Body of pancreas (tissue), 4 donors: Measurements from ENCODE around the gene NOTCH4. TPM values are rescaled to one million over a fixed set of nuclear protein-coding genes. Genes with fewer than 3 reads are reported as not detected.
"Not testable (repeated sequence)": the region's sequence is repeated elsewhere in the genome, so short reads cannot be mapped to it uniquely, and the experiment has no call there.

Experiments used
- ATAC-seq: fragments of 150-250 bp; one replicate; pipeline ENCODE4 v1.9.1; 2016
- DNase-seq, 4 donors: peaks; one replicate each; pipeline ENCODE4 v3.0.0-alpha.2; 2019
- H3K27ac ChIP-seq, 4 donors: fragments of 200-600 bp; sonication (generic); 1 replicate in 3 of 4; 2 replicates in 1 of 4; pipeline versions ENCODE4 v1.5.1 to v1.6.1; 2016 to 2019; ENCODE audit warnings: mild to moderate bottlenecking in 1 of 4, mixed read lengths in 1 of 4, moderate library complexity in 1 of 4
- H3K27me3 ChIP-seq, 2 donors: fragments of 200-600 bp; sonication (generic); one replicate each; pipeline ENCODE4 v1.6.0; 2016; ENCODE audit warnings: mild to moderate bottlenecking in 1 of 2
- H3K36me3 ChIP-seq, 2 donors: fragments of 200-600 bp; sonication (generic); replicated peaks in 1 of 2; 2 replicates each; pipeline ENCODE4 v1.5.1; 2016; ENCODE audit warnings: low read depth in 2 of 2; ENCODE audit not compliant: insufficient read depth in 1 of 2
- H3K4me1 ChIP-seq: fragments of 200-600 bp; sonication (generic); one replicate; pipeline ENCODE4 v1.6.0; 2016
- H3K4me3 ChIP-seq, 2 donors: fragments of 200-600 bp; sonication (generic); 1 replicate in 1 of 2; 2 replicates in 1 of 2; pipeline ENCODE4 v1.5.1; 2016 to 2019
- H3K9me3 ChIP-seq, 3 donors: fragments of 200-600 bp; sonication (generic); 1 replicate in 2 of 3; 2 replicates in 1 of 3; pipeline ENCODE4 v1.5.1; 2016
- POLR2A ChIP-seq, 3 donors: fragments of 450-650 bp; IDR thresholded peaks; one replicate each; pipeline ENCODE4 v1.6.1; 2016; ENCODE audit warnings: antibody characterized with exemption in 3 of 3, mild to moderate bottlenecking in 2 of 3
- WGBS, 2 donors: methylation state at CpG; one replicate each; pipeline ENCODE4 v1.1.5; 2017; 5-methylcytosine and 5-hydroxymethylcytosine counted together
- intact Hi-C: fragments of 100-400 bp; cut with DNase I; formaldehyde crosslinking; loops from one replicate; pipeline ENCODE4 v1.15.1; 2023
- total RNA-seq, 2 donors: library from RNA; depleted of rRNA; stranded (reverse); fragments of >200 nt; gene quantifications; one replicate each; pipeline ENCODE4 v1.1.0, GENCODE V29; 2016
- TF ChIP-seq, protein P1 (sequence below), 7 experiments: fragments of 450-650 bp in 4 of 7; fragments of 200-600 bp in 3 of 7; sonication (generic) in 3 of 7; IDR thresholded peaks; one replicate each; pipeline ENCODE4 v1.5.1; 2016 to 2019; ENCODE audit warnings: antibody characterized with exemption in 7 of 7

NOTCH4 gene
- total RNA-seq, 2 donors from 2014 or later: 10.6 to 48.1 TPM

DNA sequence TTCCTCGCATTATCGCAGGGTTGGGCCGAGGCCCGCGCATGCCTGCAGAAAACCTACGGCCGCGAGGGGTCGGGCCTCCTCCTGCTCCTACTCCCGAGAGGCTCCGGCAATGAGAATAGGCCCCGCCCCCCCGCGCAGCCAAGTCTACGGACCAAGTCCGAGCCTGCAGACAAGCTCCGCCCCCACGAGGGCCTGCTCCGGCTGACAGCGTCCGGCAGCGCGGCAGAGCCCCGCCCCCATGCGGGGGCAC is 28.3 kb downstream of the NOTCH4 start:
- intact Hi-C loops: no loop called here
- Histone ChIP-seq H3K4me1 (peaks cover 26% of the 10 kb centered on the region), H3K36me3 (no peaks in the 10 kb centered on the region), H3K27ac (peak overlapping the region; percentile 95 to 100 (median 99)), H3K4me3 (no peak overlapping the region), H3K27me3 (no peaks in the 10 kb centered on the region), H3K9me3 (no peaks in the 10 kb centered on the region)
- peak; percentile 100 for DNase-seq
- WGBS, 2 donors: 0% methylated on average over 25 of the region's 25 CpGs; no CpG with 5 or more reads in 1 of the 2 donors
- ATAC-seq: peak; percentile 90
- no peak for TF ChIP-seq POLR2A (IDR thresholded peaks at IDR 0.05)
- TF ChIP-seq, protein P1, sequence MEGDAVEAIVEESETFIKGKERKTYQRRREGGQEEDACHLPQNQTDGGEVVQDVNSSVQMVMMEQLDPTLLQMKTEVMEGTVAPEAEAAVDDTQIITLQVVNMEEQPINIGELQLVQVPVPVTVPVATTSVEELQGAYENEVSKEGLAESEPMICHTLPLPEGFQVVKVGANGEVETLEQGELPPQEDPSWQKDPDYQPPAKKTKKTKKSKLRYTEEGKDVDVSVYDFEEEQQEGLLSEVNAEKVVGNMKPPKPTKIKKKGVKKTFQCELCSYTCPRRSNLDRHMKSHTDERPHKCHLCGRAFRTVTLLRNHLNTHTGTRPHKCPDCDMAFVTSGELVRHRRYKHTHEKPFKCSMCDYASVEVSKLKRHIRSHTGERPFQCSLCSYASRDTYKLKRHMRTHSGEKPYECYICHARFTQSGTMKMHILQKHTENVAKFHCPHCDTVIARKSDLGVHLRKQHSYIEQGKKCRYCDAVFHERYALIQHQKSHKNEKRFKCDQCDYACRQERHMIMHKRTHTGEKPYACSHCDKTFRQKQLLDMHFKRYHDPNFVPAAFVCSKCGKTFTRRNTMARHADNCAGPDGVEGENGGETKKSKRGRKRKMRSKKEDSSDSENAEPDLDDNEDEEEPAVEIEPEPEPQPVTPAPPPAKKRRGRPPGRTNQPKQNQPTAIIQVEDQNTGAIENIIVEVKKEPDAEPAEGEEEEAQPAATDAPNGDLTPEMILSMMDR (IDR thresholded peaks at IDR 0.05): peak; percentile 30 to 96 (median 78)

DNA sequence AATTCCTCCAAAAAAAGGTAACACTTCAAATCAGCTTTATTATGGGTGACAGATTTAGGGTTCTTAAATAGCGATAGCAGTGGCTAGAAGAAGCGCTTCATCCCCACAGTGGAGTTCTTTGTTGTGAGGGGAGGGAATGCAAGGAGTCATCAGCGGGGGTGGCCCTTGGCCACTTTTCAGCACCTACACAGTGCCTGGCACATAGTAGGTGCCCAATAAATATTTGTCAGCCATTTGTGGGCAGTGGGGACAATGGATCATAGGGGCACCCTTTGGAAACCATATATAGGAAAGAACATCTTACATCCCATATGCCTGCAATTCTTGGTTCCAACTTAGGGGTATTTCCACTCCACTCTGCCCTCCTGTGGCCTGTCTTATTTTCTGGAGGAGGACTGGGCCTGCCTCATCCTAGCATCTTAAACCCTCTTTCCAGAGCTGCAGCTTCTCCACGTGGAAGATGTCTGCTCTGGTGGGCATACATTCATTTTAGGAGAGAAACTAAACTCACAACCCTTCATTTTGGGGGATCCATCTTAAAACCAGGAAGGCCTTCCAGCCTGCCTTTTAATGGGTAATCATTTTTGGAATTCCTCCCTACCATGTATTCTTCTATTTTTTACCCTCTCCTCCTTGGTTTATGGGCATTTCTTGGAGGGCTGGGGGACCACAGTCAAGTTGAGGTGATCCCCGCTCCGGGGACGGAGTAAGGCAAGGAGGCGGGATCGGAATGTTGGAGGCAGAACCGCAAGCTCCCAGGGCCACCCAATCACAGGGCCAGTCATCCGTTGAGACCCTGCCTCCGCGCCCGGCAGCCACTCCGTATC is 28.8 kb downstream of the NOTCH4 start:
- peak in 3 of 4 donors; percentile 41 to 54 (median 51) for DNase-seq
- no peak for TF ChIP-seq POLR2A (IDR thresholded peaks at IDR 0.05)
- TF ChIP-seq, protein P1 (IDR thresholded peaks at IDR 0.05): peak in 4 of 7 experiments; percentile 47 to 56 (median 52)
- 15 to 18% methylated on average over 13 to 15 of the region's 15 CpGs for WGBS, 2 donors
- H3K9me3 ChIP-seq: no peaks in the 10 kb centered on the region
- peaks cover 28% of the 10 kb centered on the region for H3K4me1 ChIP-seq
- no peaks in the 10 kb centered on the region for H3K27me3 ChIP-seq
- no peaks in the 10 kb centered on the region for H3K36me3 ChIP-seq
- ATAC-seq: no peak
- intact Hi-C loops: no loop called here
- peak overlapping the region; percentile 74 to 100 (median 88) for H3K27ac ChIP-seq
- H3K4me3 ChIP-seq: no peak overlapping the region

DNA sequence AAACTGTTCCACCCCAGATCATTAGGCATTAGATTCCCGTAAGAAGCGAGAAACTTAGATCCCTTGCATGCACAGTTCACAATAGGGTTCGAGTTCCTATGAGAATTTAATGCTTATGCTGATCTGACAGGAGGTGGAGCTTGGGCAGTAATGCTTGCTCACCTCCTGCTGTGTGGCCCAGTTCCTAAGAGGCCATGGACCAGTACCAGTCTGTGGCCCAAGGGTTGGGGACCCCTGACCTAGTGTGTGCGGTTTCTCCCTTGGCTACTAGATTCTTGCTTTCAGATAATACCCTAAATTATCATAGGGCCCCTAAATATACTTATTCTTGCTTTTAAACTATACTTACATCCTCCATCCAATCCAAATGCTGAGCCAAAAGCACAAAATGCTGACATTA is 29.5 kb downstream of the NOTCH4 start:
- WGBS, 2 donors: 86 to 90% methylated on average over 4 of the region's 4 CpGs
- intact Hi-C loops: no loop called here

DNA sequence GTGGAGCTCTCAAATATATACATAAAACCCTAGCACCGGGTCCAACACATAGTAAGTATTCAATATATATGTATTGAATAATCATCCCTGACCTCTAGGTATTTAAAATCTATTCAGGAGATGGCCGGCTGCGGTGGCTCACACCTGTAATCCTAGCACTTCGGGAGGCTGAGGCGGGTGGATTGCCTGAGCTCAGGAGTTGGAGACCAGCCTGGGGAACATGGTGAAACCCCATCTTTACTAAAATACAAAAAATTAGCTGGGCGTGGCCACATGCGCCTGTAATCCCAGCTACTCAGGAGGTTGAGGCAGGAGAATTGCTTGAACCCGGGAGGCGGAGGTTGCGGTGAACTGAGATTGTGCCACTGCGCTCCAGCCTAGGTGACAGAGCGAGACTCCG is 30.8 kb downstream of the NOTCH4 start:
- DNase-seq, H3K27me3 ChIP-seq, intact Hi-C loops, H3K4me3 ChIP-seq, ATAC-seq, H3K9me3 ChIP-seq, H3K36me3 ChIP-seq: not testable (repeated sequence)
- WGBS, 2 donors: 66 to 77% methylated on average over 13 of the region's 13 CpGs
- H3K4me1 ChIP-seq: peaks cover 42% of the 10 kb centered on the region
- H3K27ac ChIP-seq: peak overlapping the region in 3 of 4 donors; percentile 1 to 88 (median 24)

More for the DNA sequence above, 29.5 kb downstream of the NOTCH4 start:
- TF ChIP-seq, protein P1 (IDR thresholded peaks at IDR 0.05): no peak
- TF ChIP-seq POLR2A (IDR thresholded peaks at IDR 0.05): no peak
- no peak for DNase-seq
- Histone ChIP-seq H3K36me3 (no peaks in the 10 kb centered on the region), H3K4me1 (peaks cover 29% of the 10 kb centered on the region), H3K4me3 (no peak overlapping the region), H3K9me3 (no peaks in the 10 kb centered on the region), H3K27ac (peak overlapping the region in 3 of 4 donors; percentile 74 to 100 (median 100)), H3K27me3 (no peaks in the 10 kb centered on the region)
- no peak for ATAC-seq

DNA sequence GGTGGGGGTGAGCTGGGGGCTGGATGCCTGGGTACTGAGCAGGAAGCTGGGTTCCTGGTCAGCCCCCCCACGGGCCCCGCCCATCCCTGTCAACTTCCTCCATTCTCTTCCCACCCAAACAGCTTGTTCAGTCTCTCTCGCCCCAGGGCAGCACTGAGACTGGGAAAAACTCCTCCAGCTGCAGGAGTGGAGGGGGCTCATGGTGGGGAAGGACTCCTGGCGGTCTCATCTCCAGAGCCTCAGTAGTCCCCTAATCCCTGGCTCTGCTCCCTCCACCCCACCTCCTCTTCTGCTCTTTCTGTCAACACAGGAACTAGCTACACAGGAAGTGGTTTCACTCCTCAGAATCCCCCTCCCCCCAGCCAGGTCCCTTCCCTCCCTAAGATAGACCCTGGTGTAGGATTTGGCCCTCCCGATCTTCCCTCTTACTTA is 31.2 kb downstream of the NOTCH4 start, which contains the start of gene GPSM3:
Gene GPSM3 (minus strand): TSS at position 36 of the 432 bp plus-strand sequence. CDS start 130 bp downstream, outside the sequence.
- no peaks in the 10 kb centered on the region for H3K36me3 ChIP-seq
- intact Hi-C loops: no loop called here
- DNase-seq (peak in 1 of 4 donors; percentile 50), ATAC-seq (no peak)
- peak within 1 kb of the TSS in 3 of 4 donors; percentile 1 to 88 (median 86) for H3K27ac ChIP-seq
- no peaks in the 10 kb centered on the region for H3K9me3 ChIP-seq
- peaks cover 42% of the 10 kb centered on the region for H3K4me1 ChIP-seq
- no peak within 1 kb of the TSS for H3K4me3 ChIP-seq
- 29 to 66% methylated on average over 2 to 5 of the region's 5 CpGs for WGBS, 2 donors
- H3K27me3 ChIP-seq: no peaks in the 10 kb centered on the region
- peak in 1 of 3 donors; percentile 32 for TF ChIP-seq POLR2A (IDR thresholded peaks at IDR 0.05)
- TF ChIP-seq, protein P1 (IDR thresholded peaks at IDR 0.05): no peak
